ENCODE measurements around the gene SRRM4.
A peak's percentile ranks its signal among the peaks of the same experiment; 100 is the strongest.

The SRRM4 gene

DNA sequence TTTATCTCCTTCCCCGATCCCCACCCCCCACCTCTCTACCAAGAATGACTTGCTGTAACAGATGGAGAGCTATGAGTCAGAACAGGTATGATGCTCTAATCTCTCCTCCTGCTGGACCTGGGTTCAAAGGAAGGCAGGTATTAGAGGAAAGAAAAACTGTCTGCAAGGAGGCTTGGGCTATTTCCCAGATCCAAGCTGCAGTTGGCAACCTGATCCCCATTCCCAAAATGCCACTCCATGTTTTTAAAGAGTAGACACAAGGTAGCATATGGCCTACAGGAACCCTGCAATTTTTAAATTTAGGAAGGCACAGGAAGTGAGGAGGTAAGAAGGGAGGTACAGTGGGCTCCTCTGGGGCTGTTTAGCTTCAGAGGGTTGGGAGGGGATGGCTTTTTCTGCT lies 33.0 kb downstream of the SRRM4 start:
- no peak overlapping the region for H3K4me3 ChIP-seq (ENCODE audit: low read depth, low read length)
- TF ChIP-seq, protein P1, sequence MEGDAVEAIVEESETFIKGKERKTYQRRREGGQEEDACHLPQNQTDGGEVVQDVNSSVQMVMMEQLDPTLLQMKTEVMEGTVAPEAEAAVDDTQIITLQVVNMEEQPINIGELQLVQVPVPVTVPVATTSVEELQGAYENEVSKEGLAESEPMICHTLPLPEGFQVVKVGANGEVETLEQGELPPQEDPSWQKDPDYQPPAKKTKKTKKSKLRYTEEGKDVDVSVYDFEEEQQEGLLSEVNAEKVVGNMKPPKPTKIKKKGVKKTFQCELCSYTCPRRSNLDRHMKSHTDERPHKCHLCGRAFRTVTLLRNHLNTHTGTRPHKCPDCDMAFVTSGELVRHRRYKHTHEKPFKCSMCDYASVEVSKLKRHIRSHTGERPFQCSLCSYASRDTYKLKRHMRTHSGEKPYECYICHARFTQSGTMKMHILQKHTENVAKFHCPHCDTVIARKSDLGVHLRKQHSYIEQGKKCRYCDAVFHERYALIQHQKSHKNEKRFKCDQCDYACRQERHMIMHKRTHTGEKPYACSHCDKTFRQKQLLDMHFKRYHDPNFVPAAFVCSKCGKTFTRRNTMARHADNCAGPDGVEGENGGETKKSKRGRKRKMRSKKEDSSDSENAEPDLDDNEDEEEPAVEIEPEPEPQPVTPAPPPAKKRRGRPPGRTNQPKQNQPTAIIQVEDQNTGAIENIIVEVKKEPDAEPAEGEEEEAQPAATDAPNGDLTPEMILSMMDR (IDR thresholded peaks at IDR 0.05; ENCODE audit: low read depth, low read length): no peak
- TF ChIP-seq, protein P2, sequence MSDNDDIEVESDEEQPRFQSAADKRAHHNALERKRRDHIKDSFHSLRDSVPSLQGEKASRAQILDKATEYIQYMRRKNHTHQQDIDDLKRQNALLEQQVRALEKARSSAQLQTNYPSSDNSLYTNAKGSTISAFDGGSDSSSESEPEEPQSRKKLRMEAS (IDR thresholded peaks at IDR 0.05; ENCODE audit: low read depth, low read length): no peak
- no peak for TF ChIP-seq POLR2A (IDR thresholded peaks at IDR 0.05; ENCODE audit: extremely low read depth, insufficient read length)
- no peak for TF ChIP-seq MYC (IDR thresholded peaks at IDR 0.05; ENCODE audit: low read depth, low read length)
- DNase-seq (ENCODE audit: low read depth): no peak

DNA sequence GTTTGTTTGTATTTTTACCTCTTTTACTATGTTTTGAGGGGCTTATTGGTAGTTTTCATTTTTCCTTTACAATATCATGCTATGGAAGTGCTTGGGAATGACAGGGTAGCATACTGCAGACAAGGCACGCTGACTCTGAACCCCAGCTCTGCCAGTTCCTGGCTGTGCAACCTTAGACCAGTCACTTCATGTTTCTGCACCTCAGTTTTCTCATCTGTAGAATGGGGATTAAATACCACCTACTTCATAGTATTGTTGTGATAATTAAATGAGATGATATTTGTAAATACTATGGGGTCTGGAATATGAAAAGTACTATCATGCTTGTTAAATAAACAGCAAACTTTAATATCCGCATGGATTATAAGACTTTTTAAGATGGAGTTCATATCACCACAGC lies 35.4 kb downstream of the SRRM4 start:
- H3K4me3 ChIP-seq (ENCODE audit: low read depth, low read length): no peak overlapping the region
- TF ChIP-seq, protein P2 (IDR thresholded peaks at IDR 0.05; ENCODE audit: low read depth, low read length): no peak
- TF ChIP-seq, protein P1 (IDR thresholded peaks at IDR 0.05; ENCODE audit: low read depth, low read length): no peak
- TF ChIP-seq POLR2A (IDR thresholded peaks at IDR 0.05; ENCODE audit: extremely low read depth, insufficient read length) (no peak), MYC (IDR thresholded peaks at IDR 0.05; ENCODE audit: low read depth, low read length) (no peak)
- no peak for DNase-seq (ENCODE audit: low read depth)

DNA sequence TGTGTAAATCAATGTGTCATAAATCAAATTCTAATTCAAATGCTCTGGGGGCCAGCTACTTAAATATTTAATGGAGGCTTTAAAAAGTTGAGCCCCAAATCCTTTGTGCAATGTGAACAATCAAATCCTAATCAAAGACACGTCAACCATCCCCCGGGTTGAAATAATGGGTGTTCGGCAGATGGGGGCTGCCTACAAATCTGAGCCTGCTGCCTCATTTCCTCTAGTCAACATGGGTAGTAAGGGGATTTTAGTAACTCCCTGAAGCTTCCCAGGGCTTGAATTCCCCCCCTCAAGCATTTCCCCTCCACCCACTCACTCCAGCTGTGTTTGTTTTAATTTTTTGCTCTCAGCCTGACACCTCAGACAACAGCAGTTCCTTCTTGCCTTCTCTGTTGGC lies 37.8 kb downstream of the SRRM4 start:
- no peak for DNase-seq (ENCODE audit: low read depth)
- TF ChIP-seq POLR2A (IDR thresholded peaks at IDR 0.05; ENCODE audit: extremely low read depth, insufficient read length): no peak
- TF ChIP-seq MYC (IDR thresholded peaks at IDR 0.05; ENCODE audit: low read depth, low read length): no peak
- TF ChIP-seq, protein P1 (IDR thresholded peaks at IDR 0.05; ENCODE audit: low read depth, low read length): no peak
- TF ChIP-seq, protein P2 (IDR thresholded peaks at IDR 0.05; ENCODE audit: low read depth, low read length): no peak
- no peak overlapping the region for H3K4me3 ChIP-seq (ENCODE audit: low read depth, low read length)

DNA sequence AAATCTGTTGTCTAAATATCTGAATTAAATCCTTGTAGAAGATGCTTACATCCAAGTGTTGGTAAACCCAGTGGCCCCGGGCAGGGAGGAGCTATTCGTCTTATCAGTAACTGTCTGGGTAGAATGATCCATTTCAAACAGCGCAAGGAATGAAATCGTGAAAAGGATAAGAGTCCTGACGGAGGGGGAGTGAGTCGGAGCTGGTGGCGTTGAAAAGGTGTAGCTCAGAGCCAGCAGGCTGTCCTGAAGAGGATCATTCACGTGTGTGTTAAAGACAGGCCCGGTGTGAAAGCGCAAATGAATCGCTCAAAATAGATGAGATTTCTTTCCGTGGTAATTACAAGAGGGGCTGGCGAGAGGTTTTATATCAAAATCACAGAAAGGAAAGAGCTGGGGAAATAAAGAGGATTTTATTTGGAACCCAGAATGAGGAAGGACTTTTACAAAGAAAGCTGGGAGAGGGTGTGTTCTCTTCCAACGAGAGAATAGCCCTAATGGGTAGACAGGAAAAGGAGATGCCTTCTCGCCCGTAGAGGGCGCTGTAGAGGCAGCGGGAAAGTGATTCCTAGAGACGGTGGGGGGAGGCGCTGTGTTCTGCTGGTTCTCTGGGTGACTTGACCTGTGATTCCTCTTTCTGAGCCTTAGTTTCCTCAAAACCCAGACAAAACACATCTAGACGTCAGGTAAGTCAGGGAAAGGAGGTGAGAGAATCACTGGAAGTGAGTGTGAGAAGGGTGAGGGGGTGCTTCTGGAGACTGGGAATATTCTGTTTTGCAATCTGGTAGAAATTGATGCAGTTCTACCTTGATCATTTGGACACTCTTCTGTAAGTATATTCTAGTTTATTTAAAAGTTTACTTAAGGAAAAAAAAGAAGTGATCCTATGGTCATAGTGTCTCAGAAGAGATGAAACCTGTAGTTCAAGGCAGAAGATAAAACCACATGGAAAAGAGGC lies 39.3 kb downstream of the SRRM4 start:
- H3K4me3 ChIP-seq (ENCODE audit: low read depth, low read length): no peak overlapping the region
- DNase-seq (ENCODE audit: low read depth): peak; percentile 62
- TF ChIP-seq, protein P1 (IDR thresholded peaks at IDR 0.05; ENCODE audit: low read depth, low read length): peak; percentile 97
- TF ChIP-seq, protein P2 (IDR thresholded peaks at IDR 0.05; ENCODE audit: low read depth, low read length): no peak
- TF ChIP-seq POLR2A (IDR thresholded peaks at IDR 0.05; ENCODE audit: extremely low read depth, insufficient read length): no peak

DNA sequence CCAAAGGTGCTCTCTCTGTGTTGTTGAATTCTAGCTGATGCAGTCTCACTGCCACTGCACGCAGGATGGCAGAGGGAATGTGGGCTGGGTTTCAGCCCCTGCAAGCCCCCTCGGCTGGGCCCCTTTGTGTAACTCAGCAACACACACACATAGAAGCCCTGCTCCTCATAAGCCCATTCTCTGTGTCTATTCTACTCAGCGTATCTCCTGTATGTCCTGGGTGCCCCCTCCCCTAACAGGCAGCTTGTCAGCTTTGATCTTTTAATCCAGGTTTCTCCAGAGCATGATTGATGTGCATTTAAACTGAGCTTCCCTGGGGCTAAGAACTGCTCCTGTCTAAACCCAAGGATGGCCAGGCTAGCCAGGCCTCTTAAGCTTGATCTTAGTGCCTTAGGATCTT lies 43.0 kb downstream of the SRRM4 start:
- DNase-seq (ENCODE audit: low read depth): no peak
- TF ChIP-seq, protein P1 (IDR thresholded peaks at IDR 0.05; ENCODE audit: low read depth, low read length): no peak
- TF ChIP-seq, protein P2 (IDR thresholded peaks at IDR 0.05; ENCODE audit: low read depth, low read length): no peak
- TF ChIP-seq POLR2A (IDR thresholded peaks at IDR 0.05; ENCODE audit: extremely low read depth, insufficient read length) (no peak), MYC (IDR thresholded peaks at IDR 0.05; ENCODE audit: low read depth, low read length) (no peak)
- H3K4me3 ChIP-seq (ENCODE audit: low read depth, low read length): no peak overlapping the region

All from NB4 (cell line).